Putamen (tissue), 1 donor: ENCODE measurements around the gene NCBP2L.

ENCODE experiments used
- DNase-seq: peaks from one replicate; pipeline ENCODE4 v3.0.0-alpha.2; 2016; ENCODE audit warnings: low spot score

The NCBP2L gene

DNA sequence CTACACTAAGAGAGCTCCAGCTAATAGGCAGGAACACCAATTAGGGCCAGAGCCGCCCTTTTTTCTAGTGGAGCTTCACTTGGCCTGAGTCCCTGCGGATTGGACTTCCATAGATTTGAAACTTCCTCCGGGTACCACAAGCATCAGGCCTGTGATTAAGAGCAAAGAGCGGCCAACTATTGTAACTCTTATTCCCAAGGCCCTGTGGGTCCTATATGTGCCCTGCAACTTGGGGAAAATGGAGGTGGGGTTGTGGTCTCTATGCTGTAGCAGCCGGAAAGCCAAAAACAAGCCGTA, at the start of gene NCBP2L:
NCBP2L (plus strand) TSS at position 198 of the 297 bp plus-strand sequence. CDS start 16,488 bp downstream, outside the sequence.
- no peak for DNase-seq

GRCh38 chrX:107728371-107729099, 49.0 kb upstream of the NCBP2L start:
- no peak for DNase-seq

DNA sequence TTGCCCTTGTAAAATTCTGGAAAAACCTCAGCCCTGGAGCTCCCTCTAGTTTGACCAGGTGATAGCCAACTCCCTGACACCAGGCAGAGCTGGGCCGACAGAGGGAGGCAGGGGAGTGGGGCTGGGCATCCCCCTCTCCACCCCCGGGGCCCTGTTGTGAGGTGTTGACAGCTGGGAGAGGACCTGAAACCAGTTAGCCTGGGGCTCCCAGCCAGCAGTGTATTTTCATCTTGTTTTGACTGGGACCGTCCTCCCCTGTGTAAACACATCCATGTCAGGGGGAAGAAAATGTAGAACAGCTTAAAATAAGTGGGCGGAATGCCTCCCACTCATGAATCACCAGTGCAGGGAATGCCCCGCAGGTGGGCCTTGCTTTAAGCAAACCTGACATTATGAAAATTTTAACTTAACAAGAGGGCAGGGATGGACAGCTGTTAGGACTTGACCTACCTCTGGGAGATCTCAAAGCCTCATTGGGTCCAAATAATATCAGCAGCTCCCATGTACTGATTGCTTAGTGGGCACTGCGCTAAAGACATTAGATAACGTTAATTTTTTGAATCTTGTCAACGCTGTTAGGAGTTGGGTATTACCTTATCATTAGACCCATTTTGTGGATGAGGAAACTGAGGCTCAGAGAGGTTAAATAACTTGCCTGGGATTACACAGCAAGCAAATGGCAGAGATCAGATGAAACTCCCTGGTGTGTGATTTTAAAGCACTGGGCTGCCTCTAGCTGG, 47.8 kb upstream of the NCBP2L start:
- DNase-seq: no peak

- no peak for DNase-seq
These were observed 47.3 kb upstream of the NCBP2L start for GRCh38 chrX:107730298-107730655.

GRCh38 chrX:107730991-107731766, 46.4 kb upstream of the NCBP2L start:
- no peak for DNase-seq

DNA sequence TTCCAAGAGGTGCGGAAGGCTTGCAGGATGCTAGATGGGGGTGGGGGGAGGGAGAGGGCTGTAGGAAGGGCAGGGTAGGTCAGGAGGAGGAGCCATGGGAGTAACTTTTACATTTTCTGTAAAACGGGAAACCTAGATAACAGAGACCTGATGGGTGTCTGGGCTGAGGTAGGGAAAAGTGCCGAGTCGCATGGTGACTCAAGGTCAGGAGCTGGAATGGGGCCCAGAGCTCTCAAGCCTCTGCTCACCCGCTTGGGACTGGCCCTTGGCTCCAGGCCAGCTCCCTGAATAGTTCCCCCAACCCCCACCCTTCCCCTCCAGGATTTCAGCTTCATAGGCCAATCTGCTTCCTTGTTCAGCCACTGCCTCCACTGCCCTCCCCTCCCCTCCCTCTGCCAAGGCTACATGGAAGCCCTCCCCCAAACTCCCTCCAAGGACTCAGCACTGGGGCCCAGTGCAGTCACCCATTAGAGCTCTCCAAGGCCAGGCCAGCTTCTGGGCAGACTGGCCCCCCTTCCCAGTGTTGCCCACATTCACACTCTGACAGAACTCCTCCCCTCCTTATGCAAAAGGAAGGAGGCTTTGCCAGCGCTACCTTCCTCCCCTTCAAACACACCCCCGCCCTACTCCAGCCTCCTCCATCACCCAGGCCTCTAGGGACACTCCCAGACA, 45.6 kb upstream of the NCBP2L start:
- peak; percentile 69 for DNase-seq

- no peak for DNase-seq
These were observed 43.8 kb upstream of the NCBP2L start for GRCh38 chrX:107733686-107734085.

GRCh38 chrX:107734646-107735045, 42.9 kb upstream of the NCBP2L start:
- no peak for DNase-seq

DNA sequence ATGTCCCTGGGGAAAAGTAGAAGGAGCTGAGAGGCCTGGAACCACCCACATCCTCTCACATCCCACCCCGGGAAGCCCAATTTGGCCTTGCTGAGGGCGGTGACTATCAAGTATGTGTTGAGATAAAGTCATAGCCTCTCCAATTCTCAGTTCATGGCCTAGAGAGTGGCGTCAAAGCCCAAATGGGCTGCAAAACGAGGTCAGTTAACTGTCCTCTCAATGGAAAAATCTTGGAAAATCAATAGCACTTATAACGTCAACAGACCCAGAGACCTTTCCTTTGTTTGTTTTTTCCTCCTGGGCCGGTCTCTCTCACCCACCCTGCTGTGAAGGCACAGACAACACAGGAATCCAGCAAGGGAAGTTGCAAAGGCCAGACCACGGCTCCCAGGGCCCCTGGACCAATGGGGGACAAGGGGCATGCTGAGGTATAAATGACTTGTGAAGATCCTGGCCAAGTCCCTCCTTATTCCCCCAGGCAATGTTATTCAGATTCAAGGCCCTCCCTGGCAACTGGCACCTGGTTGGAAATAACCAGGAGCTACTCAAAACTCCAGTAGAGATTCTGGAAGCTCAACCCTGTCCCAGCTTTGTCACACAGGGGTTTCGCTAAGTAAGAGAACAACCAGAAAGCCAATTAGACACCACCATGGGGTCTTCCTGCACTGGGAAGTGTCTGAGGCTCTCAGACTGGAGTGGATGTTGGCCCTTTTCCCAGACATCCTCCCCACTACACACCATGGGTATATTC, 40.6 kb upstream of the NCBP2L start:
- DNase-seq: no peak

GRCh38 chrX:107738272-107738671, 39.3 kb upstream of the NCBP2L start:
- no peak for DNase-seq

- DNase-seq: peak; percentile 76
These were observed 38.8 kb upstream of the NCBP2L start for GRCh38 chrX:107738768-107739167.

GRCh38 chrX:107739541-107739940, 38.0 kb upstream of the NCBP2L start:
- no peak for DNase-seq

- DNase-seq: no peak
These were observed 36.1 kb upstream of the NCBP2L start for GRCh38 chrX:107741404-107741790.

DNA sequence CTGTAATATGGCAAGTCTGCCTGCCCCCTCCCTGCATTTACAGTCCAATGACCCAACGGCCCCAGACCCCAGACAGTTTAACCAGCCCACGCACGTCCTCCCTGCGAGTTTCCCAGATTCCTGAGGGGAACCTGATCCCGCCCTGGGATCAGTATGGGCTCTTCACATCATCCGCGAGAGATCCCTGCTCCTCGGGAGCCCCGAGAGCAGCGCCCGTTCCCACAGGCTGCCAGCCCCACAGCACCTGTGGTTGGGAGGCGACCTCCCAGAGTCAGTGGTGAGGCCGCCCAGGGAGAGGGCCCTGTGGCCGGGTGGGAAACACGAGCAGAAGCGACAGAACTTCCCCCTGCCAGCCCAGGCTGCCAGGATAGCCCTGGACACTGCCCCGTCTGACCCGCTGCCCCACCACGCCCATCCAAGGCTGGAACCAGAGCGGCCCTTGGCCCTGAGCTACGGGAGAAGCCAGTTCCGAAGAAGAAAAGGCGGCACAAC, 34.8 kb upstream of the NCBP2L start:
- DNase-seq: no peak

GRCh38 chrX:107743995-107744394, 33.5 kb upstream of the NCBP2L start:
- DNase-seq: no peak

GRCh38 chrX:107744868-107745267, 32.7 kb upstream of the NCBP2L start:
- peak; percentile 70 for DNase-seq

DNA sequence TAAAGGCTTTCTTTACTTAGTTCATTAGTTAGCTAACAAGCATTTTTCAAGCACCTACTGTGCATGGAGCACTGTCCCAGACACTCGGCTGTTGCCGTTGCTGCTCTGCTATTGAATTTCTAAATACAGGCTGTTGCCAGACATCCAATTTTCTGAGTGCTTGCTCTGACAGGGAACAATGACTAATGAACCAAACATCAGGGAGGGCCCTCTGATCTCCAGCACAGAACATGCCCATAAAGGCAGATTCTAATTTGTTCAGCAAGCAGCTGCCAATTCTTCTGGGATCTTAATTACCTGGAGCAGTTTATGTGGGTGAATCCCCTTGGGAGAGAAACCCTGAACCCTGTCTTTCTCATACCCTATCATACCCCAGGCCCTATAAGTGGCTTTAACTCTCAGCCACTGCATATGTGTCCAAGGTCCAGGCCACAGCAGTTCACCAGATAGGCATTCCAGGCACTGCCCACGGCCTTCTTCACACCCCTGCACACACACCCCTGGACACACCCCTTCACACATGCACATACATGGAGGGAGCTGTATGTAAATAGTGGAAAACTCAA, 29.9 kb upstream of the NCBP2L start:
- no peak for DNase-seq

GRCh38 chrX:107748506-107748905, 29.0 kb upstream of the NCBP2L start:
- no peak for DNase-seq

- DNase-seq: no peak
These were observed 27.3 kb upstream of the NCBP2L start for GRCh38 chrX:107750263-107750662.

- no peak for DNase-seq
These were observed 26.6 kb upstream of the NCBP2L start for GRCh38 chrX:107750861-107751445.

GRCh38 chrX:107752043-107752442, 25.5 kb upstream of the NCBP2L start:
- DNase-seq: no peak
